ENCODE results near the gene ERFE.

The ERFE gene

GRCh38 chr2:238155051-238155760 lies 3.6 kb upstream of the ERFE start:
- DNase-seq = no peak

- DNase-seq = no peak
Observed at GRCh38 chr2:238155761-238156694, 2.7 kb upstream of the ERFE start.

- no peak for DNase-seq
Observed at GRCh38 chr2:238157506-238158017, 1.2 kb upstream of the ERFE start.

- no peak for DNase-seq
Observed at GRCh38 chr2:238158018-238158508, 707 bp upstream of the ERFE start.

- DNase-seq = no peak
Observed at GRCh38 chr2:238159071-238159539, 335 bp downstream of the ERFE start.

GRCh38 chr2:238159661-238160205 lies 963 bp downstream of the ERFE start:
- no peak for DNase-seq

- DNase-seq = peak in 7 of 56 donors; percentile 8 to 47 (median 34)
Observed at GRCh38 chr2:238160206-238161129, 1.7 kb downstream of the ERFE start.

GRCh38 chr2:238161291-238162051 lies 2.7 kb downstream of the ERFE start:
- DNase-seq = no peak

GRCh38 chr2:238162251-238162845 lies 3.6 kb downstream of the ERFE start:
- no peak for DNase-seq

- no peak for DNase-seq
Observed at GRCh38 chr2:238162846-238163441, 4.2 kb downstream of the ERFE start.

GRCh38 chr2:238163481-238164198 lies 4.9 kb downstream of the ERFE start:
- DNase-seq = no peak

GRCh38 chr2:238164906-238165287 lies 6.1 kb downstream of the ERFE start:
- DNase-seq = no peak

GRCh38 chr2:238165288-238165921 lies 6.6 kb downstream of the ERFE start:
- no peak for DNase-seq

- no peak for DNase-seq
Observed at GRCh38 chr2:238166391-238167343, 7.9 kb downstream of the ERFE start.

GRCh38 chr2:238167344-238167715 lies 8.6 kb downstream of the ERFE start:
- DNase-seq = no peak

- DNase-seq = no peak
Observed at GRCh38 chr2:238167761-238168160, 9.0 kb downstream of the ERFE start.

Data from amygdala (tissue), 56 donors.